K562 (cell line): Measurements from ENCODE around the gene PLEKHA5. TPM values are rescaled to one million over a fixed set of nuclear protein-coding genes. Genes with fewer than 3 reads are reported as not detected.
"Not testable (repeated sequence)": the region's sequence is repeated elsewhere in the genome, so short reads cannot be mapped to it uniquely, and the experiment has no call there.

Experiments used
- ATAC-seq: fragments of 200-7000 bp; cut with Tn5 transposase; 3 replicates; pipeline ENCODE4 v1.9.1; 2020; ENCODE audit warnings: moderate library complexity
- BruUV-seq: library from RNA; stranded (reverse); fragments of 400-500 nt; replicated peaks from 2 replicates; lab custom pipeline; 2021; lab: Mats Ljungman, UMichigan
- CTCF ChIA-PET: fragments of 300-600 bp; formaldehyde crosslinking; extraction: SDS; loops from one replicate; lab custom pipeline; 2021; ENCODE audit warnings: low intra/inter-chr PET ratio; lab: Yijun Ruan, JAX
- POLR2A ChIA-PET: fragments of 300-600, 350-650 bp; sonication (Branson Sonifier 250); formaldehyde crosslinking; extraction: SDS; loops from one replicate; lab custom pipeline; 2021; ENCODE audit warnings: antibody characterized with exemption, inconsistent platforms; lab: Yijun Ruan, JAX
- DNase-seq, 4 experiments: peaks; one replicate each; pipeline versions ENCODE4 v3.0.0 to v3.0.0-alpha.2; 2011 to 2018; ENCODE audit warnings: low spot score in 3 of 4, mixed read lengths in 3 of 4; ENCODE audit errors: extremely low read depth in 1 of 4
- FAIRE-seq: peaks from 2 replicates; lab custom pipeline; 2011; peaks lifted over from hg19 to GRCh38; lab: Jason Lieb, UNC
- H2AFZ ChIP-seq: 2 replicates; pipeline ENCODE4 v1.6.0; 2011; ENCODE audit warnings: low read depth, low read length, control low read depth, inconsistent platforms
- H3K27ac ChIP-seq: fragments of 200-600 bp; 3 replicates; pipeline ENCODE4 v1.8.0; 2011; ENCODE audit warnings: low read depth, mild to moderate bottlenecking, control low read depth, inconsistent platforms, low read length, moderate library complexity, mixed read lengths; ENCODE audit errors: extremely low read depth
- H3K27me3 ChIP-seq, 2 experiments: fragments of 300-600 bp in 1 of 2; 2 replicates in 1 of 2; 3 replicates in 1 of 2; pipeline versions ENCODE4 v1.6.0 to v1.8.0; 2011; ENCODE audit warnings: inconsistent platforms in 2 of 2, low read length in 2 of 2, mild to moderate bottlenecking in 1 of 2, mixed read lengths in 1 of 2, moderate library complexity in 1 of 2; ENCODE audit not compliant: control insufficient read depth in 2 of 2, insufficient read depth in 2 of 2
- H3K36me3 ChIP-seq: fragments of 300-600 bp; 3 replicates; pipeline ENCODE4 v1.8.0; 2011; ENCODE audit warnings: mild to moderate bottlenecking, low read length, inconsistent platforms; ENCODE audit not compliant: control insufficient read depth, insufficient read depth
- H3K4me1 ChIP-seq, 2 experiments: fragments of 200-600 bp in 1 of 2; replicated peaks in 1 of 2; 2 replicates in 1 of 2; 3 replicates in 1 of 2; pipeline versions ENCODE4 v1.5.1 to v1.8.0; 2011; ENCODE audit warnings: inconsistent platforms in 2 of 2, low read length in 2 of 2, mild to moderate bottlenecking in 1 of 2, mixed read lengths in 1 of 2, moderate library complexity in 1 of 2; ENCODE audit not compliant: control insufficient read depth in 2 of 2, insufficient read depth in 2 of 2
- H3K4me2 ChIP-seq: 2 replicates; pipeline ENCODE4 v1.6.1; 2011; ENCODE audit warnings: low read length, control low read depth, inconsistent platforms, mixed read lengths; ENCODE audit not compliant: insufficient read depth
- H3K4me3 ChIP-seq: fragments of 200-600 bp; sonication (generic), shearing (Covaris generic); 2 replicates; pipeline ENCODE4 v1.5.1; 2016; ENCODE audit warnings: control low read depth, inconsistent platforms
- H3K79me2 ChIP-seq: fragments of 200-600 bp; 3 replicates; pipeline ENCODE4 v1.8.0; 2011; ENCODE audit warnings: low read length, inconsistent platforms; ENCODE audit not compliant: control insufficient read depth, insufficient read depth
- H3K9ac ChIP-seq, 2 experiments: 2 replicates each; pipeline versions ENCODE4 v1.6.0 to v1.6.1; 2011; ENCODE audit warnings: low read depth in 2 of 2, low read length in 2 of 2, control low read depth in 1 of 2, inconsistent platforms in 1 of 2, mild to moderate bottlenecking in 1 of 2, mixed read lengths in 1 of 2; ENCODE audit not compliant: insufficient read depth in 1 of 2
- H3K9me1 ChIP-seq: one replicate; pipeline ENCODE4 v1.6.0; 2011; ENCODE audit warnings: inconsistent platforms, mild to moderate bottlenecking, low read length, moderate library complexity; ENCODE audit not compliant: control insufficient read depth, insufficient read depth
- H3K9me3 ChIP-seq: replicated peaks from 2 replicates; pipeline ENCODE4 v1.5.1; 2011; ENCODE audit warnings: low read depth, low read length, inconsistent platforms; ENCODE audit not compliant: control insufficient read depth, insufficient read depth
- H4K20me1 ChIP-seq: replicated peaks from 2 replicates; pipeline ENCODE4 v1.6.1; 2011; ENCODE audit warnings: low read length, inconsistent platforms, mixed read lengths; ENCODE audit not compliant: control insufficient read depth, insufficient read depth
- CHD4 ChIP-seq: fragments of 200-600 bp; sonication (generic); IDR thresholded peaks from 3 replicates; pipeline ENCODE4 v1.6.1; 2012; ENCODE audit warnings: low read depth, mild to moderate bottlenecking, mixed read lengths, low read length, inconsistent platforms; ENCODE audit not compliant: insufficient read depth, insufficient replicate concordance, poor library complexity, severe bottlenecking
- WGBS: fragments of 100-300 bp; shearing (Covaris generic); methylation state at CpG from one replicate; pipeline ENCODE4 v1.1.6; 2016; ENCODE audit warnings: low coverage, mixed read lengths; ENCODE audit not compliant: insufficient coverage; ENCODE audit errors: missing lambda C conversion rate; 5-methylcytosine and 5-hydroxymethylcytosine counted together
- in situ Hi-C: fragments of 300-500 bp; cut with MboI; formaldehyde crosslinking; loops from 4 replicates; pipeline ENCODE4 v1.15.0; 2018; ENCODE audit warnings: inconsistent platforms, mixed read lengths
- intact Hi-C: fragments of 100-400 bp; cut with micrococcal nuclease; formaldehyde crosslinking; loops from 2 replicates; pipeline ENCODE4 v1.14.2; 2022
- polyA plus RNA-seq, 8 experiments: library from polyadenylated mRNA; depleted of rRNA in 4 of 8; stranded (reverse) in 5 of 8; unstranded in 3 of 8; fragments of >200 nt; fragmentation: Nextera tagmentation in 2 of 8; fragmentation: Illumina TruSeq in 1 of 8; extraction: Ambion mirVana in 2 of 8; extraction: Trizol in 1 of 8; gene quantifications; 2 replicates each; pipeline versions ENCODE4 v1.2.1 to v1.2.3, GENCODE V29; 2011 to 2014; ENCODE audit warnings: inconsistent platforms in 1 of 8, missing spikeins in 1 of 8
- total RNA-seq, 7 experiments: library from RNA; depleted of rRNA in 6 of 7; stranded (reverse); fragments of >200 nt in 6 of 7; fragmentation: Illumina TruSeq in 2 of 7; extraction: Trizol in 2 of 7; gene quantifications; 2 replicates each; pipeline versions ENCODE4 v1.2.1 to v1.2.3, GENCODE V29; 2011 to 2021; ENCODE audit warnings: low replicate concordance in 1 of 7

Gene PLEKHA5
- total and polyA plus RNA-seq, 9 of the 15 experiments (the other 6 are each of a cell fraction or from before 2014, with no cell fraction given), result 7.2 to 26.2 (median 17.4) TPM

GRCh38 chr12:19170286-19170685 lies 40.8 kb downstream of the PLEKHA5 start:
- H3K9me1 ChIP-seq, H3K27ac ChIP-seq, POLR2A ChIA-PET, in situ Hi-C loops, H3K9ac ChIP-seq, ATAC-seq, H4K20me1 ChIP-seq, intact Hi-C loops, CTCF ChIA-PET, H3K27me3 ChIP-seq, H3K9me3 ChIP-seq, DNase-seq, H3K36me3 ChIP-seq, H3K4me1 ChIP-seq, H2AFZ ChIP-seq, FAIRE-seq, BruUV-seq, H3K4me2 ChIP-seq, H3K4me3 ChIP-seq: not testable (repeated sequence)
- 73% methylated on average over 3 of the region's 9 CpGs for whole genome bisulfite sequencing
- peaks cover 10% of the 10 kb centered on the region; the same call in 2 of the 3 replicates for H3K79me2 ChIP-seq

DNA sequence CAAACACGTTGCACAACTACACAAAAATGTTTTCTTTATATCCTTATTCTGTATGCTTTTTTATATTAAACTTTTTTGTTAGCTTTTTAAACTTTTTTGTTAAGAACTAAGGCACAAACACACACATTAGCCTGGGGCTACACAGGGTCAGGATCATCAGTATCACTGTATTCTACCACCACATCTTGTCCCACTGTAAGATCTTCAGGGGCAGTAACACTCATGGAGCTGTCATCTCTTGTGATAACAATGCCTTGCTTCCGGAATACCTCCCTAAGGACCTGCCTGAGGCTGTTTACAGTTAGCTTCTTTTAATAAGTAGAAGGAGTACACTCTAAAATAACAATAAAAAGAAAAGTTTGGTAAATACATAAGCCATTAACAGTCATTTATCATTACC lies 42.2 kb downstream of the PLEKHA5 start:
- CTCF ChIA-PET, result no interaction called here
- Histone ChIP-seq H3K27ac (no peak overlapping the region), H3K36me3 (no peaks in the 10 kb centered on the region; the same call in 2 of the 3 replicates), H3K9ac (no peak overlapping the region), H3K27me3 (no peaks in the 10 kb centered on the region), H3K9me3 (no peaks in the 10 kb centered on the region), H3K4me2 (no peak overlapping the region), H3K79me2 (peaks cover 10% of the 10 kb centered on the region; the same call in 2 of the 3 replicates), H3K4me1 (no peaks in the 10 kb centered on the region), H2AFZ (no peak overlapping the region), H3K9me1 (no peaks in the 10 kb centered on the region), H4K20me1 (no peaks in the 10 kb centered on the region), H3K4me3 (no peak overlapping the region)
- 82% methylated on average over 2 of the region's 2 CpGs for WGBS
- POLR2A ChIA-PET, result no interaction called here
- no peak for FAIRE-seq
- BruUV-seq, result no TSS peak
- intact Hi-C loops, result no loop called here
- in situ Hi-C loops, result no loop called here
- DNase-seq, result no peak
- no peak for ATAC-seq
- no peak for TF ChIP-seq CHD4
